DMS153 treated with DMSO at 0.1 percent for 48 hours (cell line): ENCODE measurements around the gene NPBWR2.
"Not testable (repeated sequence)": the region's sequence is repeated elsewhere in the genome, so short reads cannot be mapped to it uniquely, and the experiment has no call there.

Source experiments
- DNase-seq: peaks from one replicate; lab custom pipeline; 2025; ENCODE audit not compliant: unreplicated experiment; lab: John Stamatoyannopoulos, UW

The NPBWR2 gene

DNA sequence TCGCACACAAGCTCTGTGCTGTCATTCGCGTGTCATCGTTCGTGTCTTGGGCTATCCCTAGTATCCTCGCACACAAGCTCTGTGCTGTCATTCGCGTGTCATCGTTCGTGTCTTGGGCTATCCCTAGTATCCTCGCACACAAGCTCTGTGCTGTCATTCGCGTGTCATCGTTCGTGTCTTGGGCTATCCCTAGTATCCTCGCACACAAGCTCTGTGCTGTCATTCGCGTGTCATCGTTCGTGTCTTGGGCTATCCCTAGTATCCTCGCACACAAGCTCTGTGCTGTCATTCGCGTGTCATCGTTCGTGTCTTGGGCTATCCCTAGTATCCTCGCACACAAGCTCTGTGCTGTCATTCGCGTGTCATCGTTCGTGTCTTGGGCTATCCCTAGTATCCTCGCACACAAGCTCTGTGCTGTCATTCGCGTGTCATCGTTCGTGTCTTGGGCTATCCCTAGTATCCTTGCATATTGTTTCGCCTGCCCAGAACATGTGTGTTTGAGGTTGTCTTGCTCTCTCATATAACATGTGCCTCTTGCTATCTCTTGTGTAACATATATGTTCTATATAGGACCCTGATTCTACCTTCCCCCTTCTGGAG lies 20.0 kb downstream of the NPBWR2 start:
- not testable (repeated sequence) for DNase-seq

DNA sequence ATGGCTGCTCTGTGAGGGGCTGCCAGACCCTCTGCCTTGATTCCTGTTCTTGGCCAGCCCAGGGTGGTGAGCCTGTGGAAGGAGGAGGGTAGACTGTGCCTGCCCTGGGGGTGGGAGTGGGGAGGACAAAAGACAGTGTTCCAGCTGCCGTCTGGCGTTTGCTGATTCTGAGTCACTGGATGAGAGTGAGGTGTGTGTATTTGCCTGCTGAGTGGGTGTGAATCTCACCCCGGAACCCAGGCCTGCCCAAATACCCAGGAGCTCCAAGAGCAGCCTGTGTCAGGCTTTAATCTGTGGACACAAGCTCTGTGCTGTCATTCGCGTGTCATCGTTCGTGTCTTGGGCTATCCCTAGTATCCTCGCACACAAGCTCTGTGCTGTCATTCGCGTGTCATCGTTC lies 20.6 kb downstream of the NPBWR2 start:
- no peak for DNase-seq

DNA sequence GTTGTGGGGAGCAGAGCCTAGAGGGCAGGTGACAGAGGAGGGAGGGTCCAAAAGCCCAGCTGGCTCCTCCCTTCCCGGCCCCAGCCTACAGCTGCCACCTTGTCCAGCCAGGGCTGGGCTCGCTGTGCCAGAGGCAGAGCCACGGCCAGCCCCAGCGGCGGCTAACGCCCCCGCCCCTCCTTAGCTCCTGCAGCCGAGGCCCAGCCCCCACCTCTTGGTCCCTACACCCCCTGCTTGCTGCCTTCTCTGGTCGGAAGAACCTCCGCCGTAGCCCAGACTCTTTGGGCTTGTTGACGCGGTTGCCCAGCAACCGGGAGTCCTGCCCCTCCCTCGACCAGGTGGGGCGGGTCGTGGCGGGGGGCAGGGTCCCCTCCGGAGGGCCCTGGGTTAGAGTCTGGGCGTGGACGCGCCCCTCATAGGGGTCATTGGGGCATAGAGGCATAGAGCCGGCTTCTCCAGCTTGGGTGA lies 22.6 kb downstream of the NPBWR2 start:
- DNase-seq: no peak

DNA sequence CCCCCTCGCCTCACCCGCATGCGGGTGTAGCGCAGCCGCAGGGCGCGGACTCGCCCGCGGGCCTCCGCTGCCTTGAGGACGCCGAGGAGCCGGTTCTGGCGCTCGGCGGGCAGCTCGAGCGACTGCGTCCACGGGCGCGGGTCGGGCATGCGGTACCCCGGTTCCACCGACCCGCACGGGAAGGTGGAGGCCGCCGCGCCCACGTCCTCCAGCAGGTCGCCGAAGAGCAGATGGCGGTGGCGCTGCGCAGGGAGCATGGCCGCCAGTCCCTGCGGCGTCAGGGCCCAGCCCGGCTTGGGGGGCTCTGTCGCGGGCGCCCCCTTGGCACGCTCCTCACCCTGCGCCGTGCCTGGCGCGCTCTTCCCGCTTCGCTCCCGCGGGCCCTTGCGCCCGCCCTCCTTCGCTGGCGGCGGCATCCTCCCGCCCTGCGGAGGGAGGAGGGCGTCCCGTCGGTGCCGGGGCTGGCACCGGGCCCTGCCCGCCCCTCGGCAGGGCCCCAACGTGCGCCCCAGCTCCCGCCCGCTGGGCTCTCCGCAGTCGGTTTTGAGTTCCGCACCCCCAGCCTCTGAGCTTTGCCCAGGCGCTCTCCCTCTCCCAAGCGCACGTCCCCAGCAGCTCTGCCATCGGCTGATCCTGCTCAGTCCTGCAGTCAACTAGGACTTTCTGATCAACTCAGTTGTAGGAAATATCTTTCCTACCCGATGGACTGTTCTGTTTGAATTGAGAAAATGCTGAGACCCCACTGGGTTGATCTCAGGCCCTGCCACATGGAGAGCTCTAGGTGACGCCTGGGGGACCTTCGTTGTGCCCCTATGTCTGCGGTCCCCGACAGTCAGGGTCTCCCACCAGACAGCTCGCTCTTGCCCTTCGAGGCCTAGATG lies 23.3 kb downstream of the NPBWR2 start, which contains the start of gene LKAAEAR1:
TSS of gene LKAAEAR1 (minus strand) at position 595 of the 881 bp plus-strand sequence. CDS start at position 416, 179 bp downstream.
- no peak for DNase-seq

DNA sequence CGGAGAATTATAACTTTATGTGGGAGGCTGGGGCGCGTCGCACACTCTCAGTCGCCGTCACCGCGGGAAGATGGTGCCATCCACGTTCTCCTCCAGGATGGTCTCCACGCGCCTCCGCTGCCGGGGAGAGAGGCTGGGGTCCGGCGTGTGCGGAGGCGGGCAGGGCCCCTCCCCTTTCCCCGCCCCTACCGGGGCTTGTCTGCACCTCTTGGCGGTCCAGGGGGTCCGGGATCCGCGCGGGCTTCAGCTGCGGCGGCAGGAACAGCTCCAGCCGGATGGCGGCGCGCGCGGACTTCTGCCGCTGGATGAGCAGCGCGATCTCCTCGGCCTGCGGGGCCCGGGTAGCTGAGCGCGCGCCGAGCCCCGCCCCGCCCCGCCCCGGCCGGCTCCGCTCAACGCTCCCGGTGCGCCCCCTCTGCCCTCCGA lies 24.0 kb downstream of the NPBWR2 start:
- peak; percentile 49 for DNase-seq

DNA sequence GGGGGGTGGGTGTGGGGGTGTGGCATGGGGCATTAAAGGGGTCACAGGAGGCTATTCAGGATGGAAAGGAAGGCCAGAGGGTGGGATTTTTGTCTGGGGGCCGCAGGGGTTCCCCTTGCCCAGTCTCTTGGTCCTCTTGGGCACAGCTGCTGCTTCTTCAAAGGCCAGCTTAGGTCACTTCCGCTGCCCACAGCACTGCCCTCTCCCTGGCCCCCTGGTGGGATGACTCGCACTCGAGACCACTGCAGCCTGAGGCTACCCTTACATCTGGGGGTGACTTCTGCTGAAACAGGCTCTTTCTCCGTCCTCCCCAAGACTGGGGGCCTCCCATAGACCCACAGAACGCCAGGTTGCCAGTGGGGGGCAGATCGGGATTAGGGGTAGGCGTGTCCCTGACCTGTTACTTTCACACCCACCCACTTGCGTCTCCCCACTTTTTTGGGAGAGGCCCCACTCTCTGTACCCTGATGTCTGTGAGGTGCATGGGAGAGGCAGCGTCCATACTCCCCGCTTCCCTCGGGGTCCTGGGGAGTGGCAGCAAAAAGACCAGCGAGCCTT lies 24.5 kb downstream of the NPBWR2 start:
- DNase-seq: no peak

DNA sequence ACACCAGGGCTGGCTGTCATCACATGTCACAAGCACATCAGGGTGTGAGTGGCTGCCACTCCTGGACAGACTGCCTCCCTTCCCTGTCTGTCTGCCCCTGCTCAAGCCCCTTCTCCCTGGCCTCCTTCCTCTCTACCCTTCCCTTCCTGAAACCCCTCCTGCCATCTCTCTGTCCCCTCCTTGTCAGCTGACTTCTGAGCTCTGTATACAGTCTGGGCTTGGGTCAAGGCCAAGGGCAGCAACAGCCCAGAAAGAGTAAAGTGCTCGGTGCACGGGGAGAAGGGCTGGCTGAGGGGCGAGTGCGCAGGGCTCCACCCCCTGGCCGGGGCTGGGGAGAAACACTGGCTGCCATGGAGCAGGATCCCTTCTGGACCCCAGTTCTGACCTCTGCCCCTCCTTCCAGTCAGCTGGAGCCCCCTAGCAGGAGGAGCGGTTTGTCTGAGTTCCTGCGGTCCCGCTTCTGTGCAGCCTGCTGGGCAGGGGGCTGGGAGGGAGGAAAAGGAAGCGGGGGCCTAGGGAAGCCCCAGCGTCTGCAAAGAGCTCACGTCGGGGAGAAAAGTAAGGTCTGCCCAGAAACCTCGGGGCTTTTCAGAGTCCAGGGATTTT lies 25.1 kb downstream of the NPBWR2 start:
- DNase-seq: no peak

DNA sequence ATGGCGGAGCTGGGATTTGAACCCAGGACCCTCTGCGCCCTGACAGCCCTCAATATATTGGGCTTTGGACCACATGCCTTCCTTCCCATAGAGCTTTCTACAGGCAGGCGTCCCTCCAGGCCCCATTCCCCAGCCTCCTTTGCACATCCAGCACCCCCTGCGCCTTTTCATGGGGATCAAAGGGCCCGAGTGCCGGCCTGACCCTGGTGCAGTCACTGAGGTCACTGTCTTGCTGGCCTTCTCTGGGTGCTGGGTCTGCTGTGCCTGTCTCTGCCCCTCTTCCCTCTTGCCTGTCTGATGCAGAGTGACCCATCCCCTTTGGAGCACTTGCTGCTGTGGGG lies 25.8 kb downstream of the NPBWR2 start:
- no peak for DNase-seq

DNA sequence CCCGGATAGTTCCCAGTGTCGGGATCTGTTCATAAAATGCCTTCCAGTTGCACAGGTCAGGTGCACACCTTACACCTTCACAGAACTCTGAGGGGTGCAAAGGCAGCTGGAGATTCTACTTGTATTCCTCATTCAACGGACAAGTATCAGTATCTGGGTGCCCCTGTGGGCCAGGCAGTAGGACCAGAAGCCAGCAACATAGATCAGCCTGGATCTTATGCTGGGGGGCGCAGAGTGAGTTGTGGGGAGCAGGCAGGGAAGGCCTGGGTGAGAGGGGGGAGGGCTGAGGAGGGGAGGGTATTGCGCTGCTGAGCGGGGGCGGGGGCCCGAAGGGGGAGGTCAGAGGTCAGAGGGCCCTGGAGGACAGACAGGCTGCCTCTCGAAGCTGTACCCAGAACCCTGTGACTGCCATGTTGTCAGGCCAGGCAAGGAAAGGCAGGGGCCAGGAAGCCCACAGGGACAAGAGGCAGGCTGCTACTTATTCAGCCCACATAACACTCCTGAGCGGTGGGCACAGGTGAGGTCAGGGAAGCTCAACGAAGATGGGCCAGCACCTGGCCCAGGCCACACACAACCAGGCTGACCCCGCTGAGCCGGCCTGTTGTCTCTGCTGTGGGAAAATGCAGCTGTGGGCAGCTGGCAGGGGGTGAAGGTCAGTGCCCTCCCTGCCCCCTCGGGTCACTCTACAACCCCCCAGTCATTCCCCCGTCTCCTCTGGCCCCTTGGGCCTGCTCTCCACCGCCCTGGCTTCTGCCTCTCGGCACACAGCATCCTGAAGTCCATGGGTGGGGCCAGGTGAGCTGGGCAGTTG lies 26.3 kb downstream of the NPBWR2 start:
- no peak for DNase-seq

DNA sequence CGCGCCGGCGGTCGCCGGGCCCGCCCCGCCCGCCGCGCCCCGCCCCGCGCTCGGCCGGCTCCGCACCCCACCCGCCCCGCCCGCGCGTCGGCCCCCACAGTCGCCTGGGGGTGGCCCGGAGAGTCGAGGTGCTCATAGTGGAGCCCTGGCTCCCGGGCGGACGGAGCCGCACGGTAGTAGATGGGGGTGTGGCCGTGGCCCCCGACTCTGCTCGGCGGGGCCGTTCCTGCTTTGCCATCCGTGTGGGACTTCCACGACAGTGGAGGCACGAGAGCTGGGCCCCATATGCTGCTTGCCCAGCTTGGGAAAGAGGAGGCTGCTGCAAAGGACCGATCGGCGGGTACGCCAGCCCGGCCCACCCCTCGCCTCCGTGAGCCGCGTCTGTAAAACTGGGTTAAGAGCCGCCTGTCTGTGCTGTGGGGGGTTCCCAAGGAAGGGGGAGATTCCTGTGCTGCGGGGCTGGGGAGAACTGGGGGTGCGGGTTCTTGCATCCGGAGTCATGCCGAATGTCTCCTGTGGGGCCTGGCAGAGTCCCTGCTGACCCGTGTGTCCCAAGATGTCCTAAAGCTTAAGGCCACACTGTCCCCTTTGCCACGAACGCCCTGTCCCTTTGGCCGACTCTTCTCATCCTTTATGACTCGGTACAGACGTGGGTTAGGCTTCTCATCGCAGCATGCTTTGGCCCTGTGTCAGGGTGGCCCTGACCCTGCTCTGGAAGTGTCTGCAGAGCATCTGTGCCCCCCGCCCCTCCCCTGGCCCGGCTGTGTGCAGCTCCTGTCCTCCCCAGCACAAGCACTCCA lies 27.2 kb downstream of the NPBWR2 start, which contains the start of gene OPRL1:
TSS of gene OPRL1 (plus strand) at position 70 of the 800 bp plus-strand sequence. CDS start 12,639 bp downstream, outside the sequence.
- DNase-seq: no peak

DNA sequence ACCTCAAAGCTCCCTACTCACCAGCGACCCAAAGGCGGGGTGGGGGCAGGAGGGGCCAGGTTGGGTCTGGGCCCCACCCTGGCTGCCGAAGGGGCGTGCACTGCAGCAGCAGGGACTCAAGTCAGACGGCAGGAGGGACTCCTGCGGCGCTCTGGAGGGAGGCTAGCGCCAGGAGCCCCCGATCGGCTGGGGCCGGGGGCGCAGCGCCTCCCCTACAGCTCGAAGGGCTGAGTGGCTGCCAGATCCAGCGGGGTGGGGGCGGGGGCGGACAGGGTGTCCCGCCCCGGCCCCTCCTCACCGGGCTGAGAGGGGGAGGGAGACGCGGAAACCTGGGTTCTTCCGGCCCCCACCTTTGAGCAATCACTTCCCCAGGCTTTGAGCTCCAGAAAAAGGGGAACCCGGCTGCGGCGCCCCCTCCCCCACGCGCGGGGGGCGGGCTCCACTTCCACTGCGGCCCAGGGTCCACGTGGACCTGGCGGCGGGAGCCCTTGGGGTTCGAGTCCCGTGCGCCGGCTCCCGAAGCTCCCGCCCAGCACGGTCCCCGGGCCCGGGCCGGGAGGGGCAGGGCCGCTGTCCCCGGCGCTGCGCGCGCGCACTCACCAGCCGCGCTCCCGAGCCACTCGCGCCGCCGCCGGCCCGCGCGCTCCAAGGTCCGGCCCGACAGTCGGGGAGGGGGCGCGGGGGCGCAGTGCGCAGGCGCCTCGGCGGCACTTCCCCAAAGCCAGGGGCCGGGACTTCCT lies 27.9 kb downstream of the NPBWR2 start, which contains the start of gene RGS19:
TSS of gene RGS19 (minus strand) at position 246 of the 740 bp plus-strand sequence. CDS start 2,632 bp downstream, outside the sequence.
- peak; percentile 7 for DNase-seq

DNA sequence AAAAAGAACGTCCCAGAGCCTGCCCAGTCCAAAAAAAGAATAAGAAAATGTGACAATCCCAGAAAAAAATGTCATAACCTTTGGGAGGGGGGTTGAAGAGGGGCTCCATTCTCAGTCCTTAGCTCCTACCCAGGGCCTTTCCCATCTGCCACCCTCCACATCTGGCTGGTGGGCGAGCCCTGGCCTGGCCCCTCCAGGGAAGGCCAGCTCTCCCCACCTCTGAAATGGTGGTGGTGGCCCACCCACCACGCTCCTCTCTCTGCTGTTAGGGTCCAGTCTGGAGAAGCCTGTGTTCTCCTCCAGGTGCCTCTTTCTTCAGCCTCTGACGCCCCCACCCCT lies 28.5 kb downstream of the NPBWR2 start:
- no peak for DNase-seq

DNA sequence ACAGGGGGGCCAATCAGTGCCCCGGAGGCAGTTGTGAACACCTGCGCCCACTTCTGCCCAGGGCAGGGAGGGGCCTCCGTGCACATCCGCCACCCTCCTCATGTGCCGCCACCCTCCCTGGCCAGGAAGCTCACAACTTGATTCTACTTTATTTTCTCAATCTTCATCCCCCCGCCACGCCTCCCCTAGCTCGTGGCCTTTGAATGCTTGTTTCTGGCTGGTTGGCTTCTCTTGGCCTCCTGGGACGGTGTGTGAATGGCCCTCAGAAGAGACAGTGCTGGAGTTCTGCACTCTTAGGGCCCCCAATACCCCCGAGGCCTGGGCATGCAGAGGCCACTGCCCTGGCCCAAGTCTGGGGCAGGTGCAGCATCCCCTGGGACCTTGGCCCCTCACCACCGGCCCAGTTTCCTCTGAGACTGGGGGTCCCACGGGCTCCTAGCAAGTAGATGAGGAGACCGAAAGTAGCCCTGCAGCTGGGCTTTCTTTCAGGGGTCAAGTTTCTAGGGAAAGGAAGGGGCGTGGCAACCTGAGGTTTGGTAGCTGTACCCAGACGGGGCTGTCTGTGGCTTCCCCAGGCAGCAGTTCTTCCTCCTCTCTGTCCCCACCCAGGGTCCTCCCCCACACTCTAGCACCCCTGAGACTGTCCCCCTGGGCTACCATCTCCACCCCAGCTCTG lies 29.4 kb downstream of the NPBWR2 start:
- DNase-seq: no peak

DNA sequence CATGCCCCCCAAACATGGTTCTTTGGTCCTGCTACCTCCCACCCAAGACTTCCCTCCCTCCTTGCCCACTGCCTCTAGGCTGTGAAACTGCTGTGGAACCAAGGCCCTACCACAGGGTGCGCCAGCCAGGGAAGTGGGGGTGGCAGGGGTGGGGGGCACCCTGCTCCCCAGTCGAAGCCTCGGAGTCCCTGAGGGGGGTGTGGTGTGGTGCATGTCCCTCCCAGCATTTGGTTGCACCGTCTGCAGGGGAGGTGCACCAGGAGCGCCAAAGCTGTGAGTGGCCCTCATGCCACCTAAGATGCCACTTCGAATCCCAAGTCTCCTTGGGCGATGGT lies 29.9 kb downstream of the NPBWR2 start:
- DNase-seq: no peak

DNA sequence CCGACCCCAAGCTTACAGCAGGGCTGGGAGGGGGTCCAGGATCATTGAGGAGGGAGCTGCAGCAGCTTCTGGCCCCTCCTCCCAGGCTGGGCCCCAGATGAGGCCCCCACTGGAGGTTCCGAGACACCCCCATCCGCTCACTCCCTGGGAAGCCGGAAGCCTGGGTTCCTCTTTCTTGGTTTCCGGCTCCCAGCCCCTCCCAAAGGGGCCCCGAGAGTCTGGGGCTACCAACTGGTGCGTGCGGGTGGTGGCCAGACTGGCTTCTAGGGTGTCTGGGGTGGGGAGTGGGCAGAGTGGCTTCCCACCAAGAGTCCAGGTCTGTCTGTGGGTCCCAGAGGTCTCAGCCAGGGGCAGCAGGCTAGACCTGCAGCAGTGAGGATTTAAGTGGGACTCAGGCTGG lies 30.3 kb downstream of the NPBWR2 start:
- DNase-seq: no peak

DNA sequence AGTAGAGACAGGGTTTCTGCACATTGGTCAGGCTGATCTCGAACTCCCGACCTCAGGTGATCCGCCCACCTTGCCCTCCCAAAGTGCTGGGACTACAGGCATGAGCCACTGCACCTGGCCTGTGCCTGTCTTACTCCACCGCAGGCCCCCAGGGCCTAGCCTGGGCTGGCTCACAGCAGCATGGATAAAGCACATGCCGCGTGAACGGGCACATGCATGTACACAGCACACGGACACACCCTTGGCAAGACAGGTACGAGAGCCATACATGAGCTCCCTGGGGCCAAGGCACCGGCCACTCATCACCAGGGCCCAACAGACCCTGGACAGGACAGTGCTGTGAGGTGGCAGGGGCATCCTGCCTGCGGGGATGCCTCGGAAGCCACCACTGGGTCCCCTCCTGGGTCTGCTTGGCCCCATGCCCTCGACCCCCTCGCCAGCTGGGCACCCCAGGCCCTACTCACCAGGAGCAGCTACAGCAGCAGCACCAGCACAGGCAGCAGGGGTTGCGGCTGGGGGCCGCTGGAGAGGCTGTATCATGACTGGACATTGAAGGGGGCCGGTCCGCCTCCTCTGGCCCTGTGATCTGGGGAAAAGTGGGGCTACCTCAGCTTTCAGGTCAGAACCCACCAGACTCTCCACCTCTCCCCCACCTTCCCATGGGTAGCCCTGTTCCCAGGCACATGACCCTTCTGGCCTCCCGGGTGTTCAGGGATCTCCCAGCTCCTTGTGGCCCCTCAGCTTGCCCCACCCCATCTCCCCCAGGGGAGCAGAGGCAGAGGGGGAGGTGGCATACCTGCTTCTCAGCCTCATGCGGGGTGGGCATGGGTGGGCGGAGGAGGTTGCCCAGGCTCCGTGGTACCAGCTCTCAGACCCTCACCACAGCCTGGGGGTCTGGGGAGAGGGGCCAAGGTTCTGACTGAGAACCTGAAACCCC lies 31.0 kb downstream of the NPBWR2 start:
- no peak for DNase-seq

DNA sequence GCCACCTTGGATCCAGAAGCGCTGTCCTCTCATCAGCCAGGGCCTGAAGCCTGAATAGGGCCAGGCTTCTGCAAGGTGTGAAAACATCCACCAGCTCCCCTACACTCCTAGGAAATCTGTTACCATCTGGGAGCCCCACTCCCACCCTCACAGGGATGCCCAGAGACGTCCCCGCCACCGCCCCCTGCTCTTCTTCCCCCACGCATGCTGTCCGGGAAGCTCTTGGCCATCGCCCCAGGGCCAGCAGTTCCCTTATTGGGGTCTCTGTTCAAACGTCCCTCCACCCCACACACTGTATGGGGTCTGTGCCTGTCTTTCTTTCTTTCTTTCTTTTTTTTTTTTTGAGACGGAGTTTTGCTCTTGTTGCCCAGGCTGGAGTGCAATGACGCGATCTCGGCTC lies 31.8 kb downstream of the NPBWR2 start:
- no peak for DNase-seq

DNA sequence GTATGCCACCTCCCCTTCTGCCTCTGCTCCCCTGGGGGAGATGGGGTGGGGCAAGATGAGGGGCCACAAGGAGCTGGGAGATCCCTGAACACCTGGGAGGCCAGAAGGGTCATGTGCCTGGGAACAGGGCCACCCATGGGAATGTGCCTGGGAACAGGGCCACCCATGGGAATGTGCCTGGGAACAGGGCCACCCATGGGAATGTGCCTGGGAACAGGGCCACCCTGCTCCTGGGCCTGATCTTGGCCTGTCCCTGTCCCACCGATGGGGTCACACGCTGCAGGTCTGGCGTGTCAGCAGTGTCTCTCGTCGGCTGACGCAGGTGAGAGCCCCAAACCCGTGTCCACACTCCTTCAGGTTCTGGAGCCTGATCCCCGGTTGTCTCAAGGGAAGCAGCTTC lies 32.4 kb downstream of the NPBWR2 start:
- DNase-seq: no peak
